ENCODE results near the gene ZNF236. TPM values are rescaled to one million over a fixed set of nuclear protein-coding genes. Genes with fewer than 3 reads are reported as not detected.

Gene ZNF236
- total and polyA plus RNA-seq, 2 donors (not counting 3 experiments of a cell fraction or from before 2014, with no cell fraction given), result 4.5 to 14.7 TPM

GRCh38 chr18:76979906-76980305, 157.5 kb downstream of the ZNF236 start:
- CTCF ChIA-PET, result interaction anchor here (0.6 to 8.0 kb wide), 2 partner anchors 58 to 178 kb away, joined by 3 to 140 read pairs; no protein-coding TSS in a partner anchor
- DNase-seq (ENCODE audit: low read depth, low spot score), result no peak
- intact Hi-C loops (cut with micrococcal nuclease), result loop anchor here (5.0 kb wide), 1 partner anchor 77 kb away; no protein-coding TSS in a partner anchor
- H3K9me3 ChIP-seq (replicated peaks; ENCODE audit: control insufficient read depth, insufficient read depth, low read length), result no peaks in the 10 kb centered on the region
- no peak overlapping the region for H2AFZ ChIP-seq (ENCODE audit: low read depth, low read length)
- no TSS peak for BruUV-seq (replicated peaks)
- dilution Hi-C loops (cut with MboI; ENCODE audit: extremely low pct_ligation_motif_present, low sequenced_read_pairs), result no loop called here
- H3K9me1 ChIP-seq (replicated peaks; ENCODE audit: control insufficient read depth, extremely low read depth, insufficient read depth, low read length), result no peaks in the 10 kb centered on the region
- FAIRE-seq, result no peak
- POLR2A ChIA-PET, result no interaction called here
- H3K79me2 ChIP-seq (ENCODE audit: control insufficient read depth, insufficient read depth, low read length), result no peaks in the 10 kb centered on the region
- H3K4me2 ChIP-seq (ENCODE audit: insufficient read depth, low read length), result no peak overlapping the region
- no peaks in the 10 kb centered on the region for H3K4me1 ChIP-seq (ENCODE audit: control insufficient read depth, extremely low read depth, insufficient read depth, low read length)
- H3K27ac ChIP-seq (ENCODE audit: insufficient read depth, low read depth, low read length), result no peak overlapping the region
- no peaks in the 10 kb centered on the region for H3K36me3 ChIP-seq (ENCODE audit: control insufficient read depth in 2 of 2, extremely low read depth in 1 of 2, insufficient read depth in 2 of 2, low read length in 2 of 2)
- H3K9ac ChIP-seq (replicated peaks; ENCODE audit: extremely low read depth, insufficient read depth, low read length), result no peak overlapping the region
- no peaks in the 10 kb centered on the region for H4K20me1 ChIP-seq (replicated peaks; ENCODE audit: control insufficient read depth, extremely low read depth, insufficient read depth, low read length)
- H3K27me3 ChIP-seq (ENCODE audit: control insufficient read depth in 2 of 2, insufficient read depth in 2 of 2, low read length in 2 of 2), result no peaks in the 10 kb centered on the region
- no peak overlapping the region for H3K4me3 ChIP-seq (replicated peaks in 1 of 3; ENCODE audit: insufficient read depth in 1 of 3, low read depth in 1 of 3, low read length in 3 of 3)
- TF ChIP-seq CTCF (IDR thresholded peaks at IDR 0.05; ENCODE audit: extremely low read depth in 1 of 2, insufficient read depth in 1 of 2, low read depth in 1 of 2, low read length in 2 of 2) (no peak), JUN (IDR thresholded peaks at IDR 0.05; ENCODE audit: borderline replicate concordance, insufficient read depth, insufficient read length, low read depth) (no peak), EZH2 (IDR thresholded peaks at IDR 0.05; ENCODE audit: borderline replicate concordance, low read depth, low read length, severe bottlenecking) (no peak), FOS (IDR thresholded peaks at IDR 0.05; ENCODE audit: borderline replicate concordance, insufficient read depth, low read length) (no peak), MYC (IDR thresholded peaks at IDR 0.05; ENCODE audit: low read depth, low read length) (no peak), POLR2AphosphoS5 (IDR thresholded peaks at IDR 0.05; ENCODE audit: insufficient read depth, low read depth, low read length) (no peak), POLR2A (IDR thresholded peaks at IDR 0.05; ENCODE audit: low read depth, low read length) (no peak), GATA2 (IDR thresholded peaks at IDR 0.05; ENCODE audit: insufficient read depth, insufficient read length, low read depth, low read length) (no peak), MAX (IDR thresholded peaks at IDR 0.05; ENCODE audit: insufficient read depth, insufficient read length) (no peak)

Data from endothelial cell of umbilical vein (primary cell).